CD14-positive monocyte (primary cell): ENCODE data around the gene LIMS2. TPM values are rescaled to one million over a fixed set of nuclear protein-coding genes. Genes with fewer than 3 reads are reported as not detected.

Experiments used
- DNase-seq, 3 donors: peaks; one replicate each; pipeline ENCODE4 v3.0.0-alpha.2; 2011 to 2022
- H2AFZ ChIP-seq: 2 replicates; pipeline ENCODE4 v1.6.0; 2012; ENCODE audit warnings: mild to moderate bottlenecking, low read depth, low read length, inconsistent platforms; ENCODE audit not compliant: insufficient read depth, poor library complexity, severe bottlenecking
- H3K27ac ChIP-seq, 2 donors: 1 replicate in 1 of 2; 2 replicates in 1 of 2; pipeline ENCODE4 v1.5.1; 2012 to 2013; ENCODE audit warnings: low read length in 2 of 2, control low read depth in 1 of 2, inconsistent platforms in 1 of 2, low read depth in 1 of 2, mild to moderate bottlenecking in 1 of 2
- H3K27me3 ChIP-seq, 2 donors: one replicate each; pipeline versions ENCODE4 v1.6.0 to v1.6.1; 2011 to 2013; ENCODE audit warnings: low read length in 2 of 2; ENCODE audit not compliant: control insufficient read depth in 2 of 2, insufficient read depth in 2 of 2
- H3K36me3 ChIP-seq, 2 donors: replicated peaks in 1 of 2; 1 replicate in 1 of 2; 2 replicates in 1 of 2; pipeline versions ENCODE4 v1.5.1 to v1.6.1; 2012 to 2013; ENCODE audit warnings: low read length in 2 of 2, control low read depth in 1 of 2, inconsistent platforms in 1 of 2, mild to moderate bottlenecking in 1 of 2; ENCODE audit not compliant: insufficient read depth in 2 of 2, control insufficient read depth in 1 of 2
- H3K4me1 ChIP-seq, 2 donors: 1 replicate in 1 of 2; 2 replicates in 1 of 2; pipeline versions ENCODE4 v1.5.1 to v1.6.1; 2012 to 2013; ENCODE audit warnings: low read length in 2 of 2, control low read depth in 1 of 2, inconsistent platforms in 1 of 2, mild to moderate bottlenecking in 1 of 2, moderate library complexity in 1 of 2; ENCODE audit not compliant: insufficient read depth in 2 of 2, control insufficient read depth in 1 of 2
- H3K4me2 ChIP-seq: replicated peaks from 2 replicates; pipeline ENCODE3; 2012; ENCODE audit warnings: low read length, moderate library complexity, mild to moderate bottlenecking; ENCODE audit not compliant: poor library complexity, severe bottlenecking; ENCODE audit errors: extremely low read depth
- H3K4me3 ChIP-seq, 3 experiments: fragments of 200-600 bp in 1 of 3; sonication (generic) in 1 of 3; replicated peaks in 1 of 3; 1 replicate in 2 of 3; 2 replicates in 1 of 3; pipeline ENCODE4 v1.5.1; 2011 to 2013; ENCODE audit warnings: low read length in 3 of 3, mild to moderate bottlenecking in 3 of 3, control low read depth in 2 of 3, low read depth in 2 of 3, inconsistent platforms in 1 of 3, moderate library complexity in 1 of 3
- H3K79me2 ChIP-seq: 2 replicates; pipeline ENCODE4 v1.6.0; 2012; ENCODE audit warnings: mild to moderate bottlenecking, control low read depth, inconsistent platforms, low read length, moderate library complexity; ENCODE audit not compliant: insufficient read depth
- H3K9ac ChIP-seq: 2 replicates; pipeline ENCODE4 v1.6.0; 2017; ENCODE audit warnings: low read length, mild to moderate bottlenecking; ENCODE audit not compliant: insufficient read depth, poor library complexity, severe bottlenecking
- H3K9me3 ChIP-seq, 2 donors: replicated peaks in 1 of 2; 1 replicate in 1 of 2; 2 replicates in 1 of 2; pipeline versions ENCODE4 v1.5.1 to v1.6.1; 2012 to 2013; ENCODE audit warnings: low read length in 2 of 2, control low read depth in 1 of 2; ENCODE audit not compliant: control insufficient read depth in 1 of 2, insufficient read depth in 1 of 2
- H4K20me1 ChIP-seq: 2 replicates; pipeline ENCODE4 v1.6.0; 2012; ENCODE audit warnings: mild to moderate bottlenecking, low read length, control low read depth, moderate library complexity; ENCODE audit not compliant: insufficient read depth
- H3K27ac Mint-ChIP-seq, 7 donors: one replicate each; pipeline ENCODE4 v1.8.0; 2020; ENCODE audit warnings: mild to moderate bottlenecking in 7 of 7, mixed read lengths in 7 of 7, moderate library complexity in 6 of 7, inconsistent platforms in 2 of 7
- H3K27me3 Mint-ChIP-seq, 3 donors: one replicate each; pipeline ENCODE4 v1.8.0; 2021 to 2022; ENCODE audit warnings: low read depth in 3 of 3, mild to moderate bottlenecking in 3 of 3, mixed read lengths in 3 of 3, moderate library complexity in 3 of 3, inconsistent platforms in 1 of 3
- H3K36me3 Mint-ChIP-seq, 2 donors: one replicate each; pipeline ENCODE4 v1.8.0; 2020; ENCODE audit warnings: mixed read lengths in 2 of 2, inconsistent platforms in 1 of 2, mild to moderate bottlenecking in 1 of 2
- H3K4me1 Mint-ChIP-seq: one replicate; pipeline ENCODE4 v1.8.0; 2020; ENCODE audit warnings: mild to moderate bottlenecking, mixed read lengths
- H3K4me3 Mint-ChIP-seq, 2 donors: one replicate each; pipeline ENCODE4 v1.8.0; 2020; ENCODE audit warnings: mild to moderate bottlenecking in 2 of 2, mixed read lengths in 2 of 2, moderate library complexity in 1 of 2
- H3K9me3 Mint-ChIP-seq, 7 donors: one replicate each; pipeline ENCODE4 v1.8.0; 2020 to 2022; ENCODE audit warnings: mixed read lengths in 7 of 7, mild to moderate bottlenecking in 6 of 7, moderate library complexity in 6 of 7, inconsistent platforms in 2 of 7
- WGBS: methylation state at CpG from one replicate; pipeline ENCODE4 v1.1.5; 2013; ENCODE audit warnings: missing lambda C conversion rate; ENCODE audit not compliant: insufficient coverage; 5-methylcytosine and 5-hydroxymethylcytosine counted together
- intact Hi-C, 2 donors: fragments of 100-400 bp; cut with micrococcal nuclease; formaldehyde crosslinking; loops; one replicate each; pipeline versions ENCODE4 v1.15.0 to v1.15.1; 2023
- polyA plus RNA-seq, 3 donors: library from polyadenylated mRNA; depleted of rRNA in 1 of 3; unstranded in 2 of 3; stranded (reverse) in 1 of 3; fragments of 300-500 nt in 2 of 3; fragments of >200 nt in 1 of 3; fragmentation: Illumina TruSeq in 2 of 3; gene quantifications; 1 replicate in 2 of 3; 2 replicates in 1 of 3; pipeline ENCODE4 v1.2.3, GENCODE V29; 2012 to 2021
- TF ChIP-seq, protein P1 (sequence below): fragments of 200-600 bp; IDR thresholded peaks from one replicate; pipeline ENCODE4 v1.8.0; 2022; ENCODE audit warnings: antibody characterized with exemption, mild to moderate bottlenecking

Gene LIMS2
- polyA plus RNA-seq, 3 donors = 0.13 to 1.3 (median 0.23) TPM

DNA sequence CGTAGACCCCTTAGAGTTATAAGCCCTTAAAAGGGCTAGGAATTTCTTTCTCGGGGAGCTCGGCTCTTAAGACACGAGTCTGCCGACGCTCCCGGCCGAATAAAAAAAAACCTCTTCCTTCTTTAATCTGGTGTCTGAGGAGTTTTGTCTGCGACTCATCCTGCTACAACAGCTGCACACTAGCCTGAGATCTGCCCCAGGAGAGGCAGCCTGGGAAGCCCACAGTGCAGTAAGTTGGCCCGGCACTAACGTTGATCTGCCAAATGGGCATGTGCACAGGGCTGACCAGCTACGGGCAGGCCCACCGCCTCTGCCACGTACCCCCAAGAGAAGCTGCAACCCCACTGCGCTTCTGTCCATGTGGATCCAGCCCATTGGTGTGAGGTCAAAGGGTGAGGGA, 8.4 kb upstream of the LIMS2 start:
- Mint-ChIP-seq H3K27ac (peak overlapping the region in 1 of 7 donors; percentile 31), H3K4me1 (peaks cover 10% of the 10 kb centered on the region), H3K4me3 (no peak overlapping the region), H3K9me3 (peaks cover 0 to 11% (median 5%) of the 10 kb centered on the region in 7 donors), H3K27me3 (peaks cover 19 to 24% (median 19%) of the 10 kb centered on the region in 3 donors), H3K36me3 (no peaks in the 10 kb centered on the region)
- Histone ChIP-seq H2AFZ (no peak overlapping the region), H3K36me3 (no peaks in the 10 kb centered on the region), H3K9ac (no peak overlapping the region), H3K4me2 (no peak overlapping the region), H3K4me3 (no peak overlapping the region), H3K27me3 (peaks cover 0 to 13% of the 10 kb centered on the region in 2 donors), H3K4me1 (no peaks in the 10 kb centered on the region), H3K27ac (no peak overlapping the region), H3K79me2 (no peaks in the 10 kb centered on the region), H3K9me3 (peaks cover 1 to 3% of the 10 kb centered on the region in 2 donors), H4K20me1 (no peaks in the 10 kb centered on the region)
- TF ChIP-seq, protein P1, sequence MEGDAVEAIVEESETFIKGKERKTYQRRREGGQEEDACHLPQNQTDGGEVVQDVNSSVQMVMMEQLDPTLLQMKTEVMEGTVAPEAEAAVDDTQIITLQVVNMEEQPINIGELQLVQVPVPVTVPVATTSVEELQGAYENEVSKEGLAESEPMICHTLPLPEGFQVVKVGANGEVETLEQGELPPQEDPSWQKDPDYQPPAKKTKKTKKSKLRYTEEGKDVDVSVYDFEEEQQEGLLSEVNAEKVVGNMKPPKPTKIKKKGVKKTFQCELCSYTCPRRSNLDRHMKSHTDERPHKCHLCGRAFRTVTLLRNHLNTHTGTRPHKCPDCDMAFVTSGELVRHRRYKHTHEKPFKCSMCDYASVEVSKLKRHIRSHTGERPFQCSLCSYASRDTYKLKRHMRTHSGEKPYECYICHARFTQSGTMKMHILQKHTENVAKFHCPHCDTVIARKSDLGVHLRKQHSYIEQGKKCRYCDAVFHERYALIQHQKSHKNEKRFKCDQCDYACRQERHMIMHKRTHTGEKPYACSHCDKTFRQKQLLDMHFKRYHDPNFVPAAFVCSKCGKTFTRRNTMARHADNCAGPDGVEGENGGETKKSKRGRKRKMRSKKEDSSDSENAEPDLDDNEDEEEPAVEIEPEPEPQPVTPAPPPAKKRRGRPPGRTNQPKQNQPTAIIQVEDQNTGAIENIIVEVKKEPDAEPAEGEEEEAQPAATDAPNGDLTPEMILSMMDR = no peak
- intact Hi-C loops = no loop called here
- WGBS = 90% methylated on average over 7 of the region's 15 CpGs
- no peak for DNase-seq

DNA sequence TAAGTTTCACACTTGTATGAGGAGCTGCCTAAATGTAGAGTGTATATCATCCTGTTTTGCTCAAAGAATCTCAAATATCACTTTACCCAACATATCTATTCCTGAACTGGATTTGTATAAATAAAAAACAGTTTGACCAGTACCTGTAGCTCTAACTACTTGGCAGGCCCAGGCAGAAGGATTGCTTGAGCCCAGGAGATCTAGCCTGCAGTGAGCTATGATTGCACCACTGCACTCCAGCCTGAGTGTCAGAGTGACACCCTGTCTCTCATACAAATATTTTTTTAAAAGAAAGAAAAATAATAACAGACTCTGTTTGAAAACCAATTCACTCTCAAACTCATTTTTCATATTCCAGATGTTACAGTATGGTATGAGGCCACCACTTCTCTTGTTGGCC, 7.7 kb upstream of the LIMS2 start:
- no peak overlapping the region for H3K9ac ChIP-seq
- Mint-ChIP-seq H3K4me3 (no peak overlapping the region), H3K36me3 (no peaks in the 10 kb centered on the region), H3K27ac (no peak overlapping the region), H3K27me3 (peaks cover 22 to 31% (median 22%) of the 10 kb centered on the region in 3 donors), H3K4me1 (peaks cover 10% of the 10 kb centered on the region), H3K9me3 (peaks cover 0 to 8% (median 0%) of the 10 kb centered on the region in 7 donors)
- no peaks in the 10 kb centered on the region for H3K9me3 ChIP-seq
- H3K27me3 ChIP-seq = peaks cover 0 to 17% of the 10 kb centered on the region in 2 donors
- no peak overlapping the region for H3K4me2 ChIP-seq
- H4K20me1 ChIP-seq = no peaks in the 10 kb centered on the region
- H3K79me2 ChIP-seq = no peaks in the 10 kb centered on the region
- no peak overlapping the region for H3K27ac ChIP-seq
- H3K4me1 ChIP-seq = no peaks in the 10 kb centered on the region
- no peak overlapping the region for H2AFZ ChIP-seq
- TF ChIP-seq, protein P1 = no peak
- H3K4me3 ChIP-seq = no peak overlapping the region
- DNase-seq = no peak
- intact Hi-C loops = no loop called here
- no peaks in the 10 kb centered on the region for H3K36me3 ChIP-seq
